Measurements from ENCODE around the gene FXYD6.

Gene FXYD6

DNA sequence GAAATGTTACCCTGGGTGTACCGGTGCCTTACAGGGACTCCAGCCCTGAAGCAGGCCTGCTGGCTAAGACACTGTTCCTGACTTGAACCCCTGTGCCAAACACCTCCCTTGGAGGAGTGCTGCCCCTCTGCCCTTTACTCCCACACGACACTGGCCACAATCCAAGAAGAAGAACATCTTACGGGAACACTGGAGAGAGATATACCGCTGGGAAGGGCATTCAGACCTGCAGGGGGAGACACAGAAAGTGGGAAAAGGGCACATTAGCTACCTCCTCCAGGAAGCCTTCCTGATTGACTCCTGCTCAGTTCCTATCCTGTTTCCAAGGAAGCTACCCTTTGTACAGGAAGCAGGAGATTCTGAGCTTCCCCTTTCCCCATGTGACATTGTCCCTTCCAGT, 34.1 kb upstream of the FXYD6 start:
- DNase-seq, result no peak

GRCh38 chr11:117909611-117910382, 33.3 kb upstream of the FXYD6 start:
- DNase-seq, result no peak

GRCh38 chr11:117908959-117909610, 32.6 kb upstream of the FXYD6 start:
- no peak for DNase-seq

DNA sequence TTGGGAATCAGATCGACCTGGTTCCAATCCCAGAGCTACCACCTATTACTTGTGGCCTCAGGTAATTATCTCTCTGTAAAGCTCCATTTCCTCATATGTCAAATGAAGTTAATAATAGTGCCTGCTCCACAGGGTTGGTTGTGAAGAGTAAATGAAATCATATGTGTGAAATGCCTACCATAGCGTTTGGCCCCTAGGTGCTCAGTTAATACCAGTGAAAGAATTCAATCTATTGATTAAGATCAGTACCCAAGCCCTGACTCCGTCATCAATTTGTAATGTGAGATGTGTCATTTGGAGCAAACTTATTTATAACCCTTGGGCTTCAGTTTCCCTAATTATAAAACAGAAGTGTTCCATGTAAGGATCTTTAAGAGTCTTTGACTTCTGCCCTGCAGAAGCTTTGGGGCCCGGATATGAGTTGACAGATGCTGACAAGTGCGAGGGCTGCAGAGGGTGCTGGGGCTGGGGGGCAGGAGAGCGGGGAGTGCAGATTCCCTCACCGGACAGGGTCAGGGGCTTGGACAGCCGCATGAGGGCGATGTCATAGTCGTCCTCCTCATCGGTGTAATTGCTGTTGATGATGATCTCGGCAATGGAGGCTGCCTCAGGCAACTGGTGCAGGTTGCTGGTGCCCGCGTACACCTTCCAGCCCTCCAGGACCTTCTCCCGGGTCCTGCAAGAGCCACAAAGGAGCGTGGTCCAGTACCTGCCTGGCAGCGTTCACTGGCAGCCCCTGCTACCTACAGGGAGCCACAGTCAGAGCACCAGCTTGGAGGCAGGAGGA, 31.8 kb upstream of the FXYD6 start:
- no peak for DNase-seq

- DNase-seq, result peak; percentile 83
These were observed 31.0 kb upstream of the FXYD6 start for GRCh38 chr11:117907276-117908108.

- DNase-seq, result no peak
These were observed 30.3 kb upstream of the FXYD6 start for GRCh38 chr11:117906710-117907109.

DNA sequence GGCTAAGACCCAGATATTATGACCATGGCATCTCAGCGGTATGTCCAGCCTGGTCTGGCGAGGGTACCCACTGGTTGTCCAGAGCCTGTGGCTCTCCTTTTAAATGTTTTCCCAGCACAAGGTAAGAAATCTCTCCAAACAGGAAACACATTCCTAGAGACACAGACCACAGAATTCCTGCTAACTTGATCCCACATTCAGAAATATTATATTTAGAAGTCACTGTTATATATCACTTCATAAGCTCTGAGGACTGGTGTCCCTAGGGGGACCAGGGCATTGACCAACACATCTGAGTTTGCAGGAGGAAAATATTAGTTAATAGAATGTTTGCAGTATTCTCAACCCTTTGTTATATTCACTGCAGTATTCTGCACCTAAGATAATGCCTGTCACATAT, 29.7 kb upstream of the FXYD6 start:
- no peak for DNase-seq

GRCh38 chr11:117905524-117905923, 29.1 kb upstream of the FXYD6 start:
- DNase-seq, result no peak

DNA sequence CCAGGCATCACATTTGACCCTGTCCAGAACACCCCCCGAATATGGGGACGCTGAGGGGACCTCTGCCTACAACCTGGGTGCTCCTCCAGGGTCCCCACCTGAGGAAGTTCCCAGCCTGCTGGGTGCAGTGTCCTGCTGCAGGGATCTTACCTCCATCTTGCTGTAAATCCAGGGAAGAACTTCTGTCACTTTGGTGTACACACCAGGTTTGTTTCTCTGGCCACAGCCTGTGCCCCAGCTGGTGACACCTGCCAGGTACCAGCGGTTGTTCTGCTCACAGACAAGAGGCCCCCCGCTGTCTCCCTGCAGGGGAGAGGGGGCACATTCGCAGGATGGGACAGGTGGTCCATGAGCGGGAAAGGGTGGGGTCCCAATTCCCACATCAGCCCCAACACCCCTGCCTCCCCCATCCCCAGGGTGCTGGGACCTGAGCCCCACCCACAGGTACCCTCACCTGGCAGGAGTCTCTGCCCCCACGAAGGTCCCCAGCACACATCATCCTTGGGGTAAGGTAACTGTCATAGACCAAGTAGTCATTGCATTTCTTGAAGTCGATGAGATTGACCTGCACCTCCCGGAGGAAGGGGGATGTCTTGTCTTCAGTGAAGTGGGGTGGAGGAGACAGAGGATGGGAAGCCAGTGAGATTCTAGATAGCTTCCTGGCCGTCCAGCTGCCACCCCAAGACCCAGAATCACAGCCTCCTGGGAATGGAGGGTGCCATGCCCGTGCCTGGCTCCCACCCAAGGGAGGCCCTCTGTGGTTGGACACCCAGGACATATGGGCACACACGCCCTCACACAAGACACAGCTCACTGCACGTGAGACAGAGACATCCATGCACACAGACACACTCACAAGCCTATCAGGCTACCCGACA, 27.3 kb upstream of the FXYD6 start:
- no peak for DNase-seq

DNA sequence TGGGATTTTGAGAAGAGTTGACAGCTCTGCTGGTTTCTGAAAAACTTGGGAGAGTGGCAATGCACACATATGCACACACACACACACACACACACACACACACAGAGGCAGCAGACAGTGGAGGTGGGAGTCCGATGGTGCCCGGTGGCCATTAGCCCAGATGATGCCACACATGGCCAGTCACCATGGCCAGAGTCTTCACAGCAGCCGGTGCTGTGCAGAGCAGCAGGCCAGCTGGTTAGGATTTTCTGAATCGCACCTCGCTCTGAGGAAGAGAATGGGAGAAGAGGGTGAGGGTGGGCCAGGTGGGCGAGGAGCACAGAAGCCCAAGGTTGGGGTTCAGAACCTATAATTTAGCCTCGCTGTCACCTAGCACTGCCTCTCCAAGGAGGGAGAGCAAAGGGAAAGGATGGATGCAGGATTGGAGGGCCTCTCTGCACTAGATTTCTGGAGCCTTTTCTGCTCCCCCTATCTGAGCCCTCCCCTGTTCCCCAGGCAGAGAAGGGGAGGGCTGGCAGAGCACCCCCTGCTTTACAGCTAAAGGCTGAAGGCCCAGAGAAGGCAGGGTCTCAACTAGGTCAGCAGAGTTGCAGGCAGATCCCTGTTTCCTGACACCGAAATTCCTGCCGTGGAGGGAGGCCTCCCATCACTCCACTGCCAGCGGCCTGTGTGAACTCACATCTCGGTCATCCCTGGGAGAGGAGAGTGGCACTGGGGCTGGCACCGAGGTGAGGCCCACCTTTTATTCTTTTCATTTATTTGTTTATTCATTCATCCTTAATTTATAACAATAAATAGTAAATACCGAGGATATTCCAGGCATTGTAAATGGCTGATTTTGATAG, 25.8 kb upstream of the FXYD6 start:
- DNase-seq, result no peak

- DNase-seq, result no peak
These were observed 25.1 kb upstream of the FXYD6 start for GRCh38 chr11:117901601-117902000.

- DNase-seq, result no peak
These were observed 24.4 kb upstream of the FXYD6 start for GRCh38 chr11:117900720-117901440.

DNA sequence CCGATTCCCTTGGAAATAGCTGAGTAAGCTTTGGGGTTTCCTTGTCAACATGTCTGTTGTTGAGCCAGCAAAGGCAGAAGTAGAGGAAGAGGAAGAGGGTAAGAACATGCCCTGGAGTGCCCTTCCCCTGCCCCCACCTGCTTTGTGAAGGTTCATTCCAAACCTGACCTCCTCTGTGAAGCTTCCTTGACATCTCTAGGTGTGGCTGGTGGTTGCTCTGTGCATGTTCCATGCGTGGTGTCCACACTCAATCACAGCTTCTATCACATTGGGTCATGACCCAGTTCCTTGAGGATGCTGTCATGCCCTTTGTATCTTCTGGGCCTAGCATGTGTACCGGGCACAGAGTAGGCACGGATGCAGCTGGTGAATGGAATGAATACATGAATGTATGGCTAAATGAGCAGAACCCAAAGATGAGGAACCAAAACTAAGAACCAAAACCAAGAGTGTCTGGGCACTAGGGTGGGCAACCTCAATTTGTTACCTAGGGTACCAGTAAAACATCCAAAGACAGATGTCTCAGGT, 23.7 kb upstream of the FXYD6 start:
- DNase-seq, result no peak

DNA sequence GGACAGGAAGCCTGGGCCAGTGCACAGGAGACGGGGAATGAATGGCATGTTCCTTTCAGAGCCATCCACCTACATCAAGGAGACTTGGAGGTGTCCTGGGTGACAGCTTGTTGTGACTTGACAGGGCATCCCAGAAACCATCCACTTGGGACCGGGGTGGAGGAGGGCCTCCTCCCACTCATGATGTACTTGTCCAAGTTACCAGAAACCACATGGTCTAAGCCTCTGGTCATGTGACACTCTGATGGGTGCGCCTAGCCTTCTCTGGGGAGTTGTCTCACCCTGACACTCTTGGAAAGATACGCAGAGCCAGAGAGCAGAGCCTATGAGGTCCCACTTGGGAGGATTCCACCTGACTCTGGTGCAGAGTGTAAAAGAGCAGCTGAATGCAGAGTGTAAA, 21.6 kb upstream of the FXYD6 start:
- no peak for DNase-seq

GRCh38 chr11:117892651-117893050, 16.2 kb upstream of the FXYD6 start:
- no peak for DNase-seq

DNA sequence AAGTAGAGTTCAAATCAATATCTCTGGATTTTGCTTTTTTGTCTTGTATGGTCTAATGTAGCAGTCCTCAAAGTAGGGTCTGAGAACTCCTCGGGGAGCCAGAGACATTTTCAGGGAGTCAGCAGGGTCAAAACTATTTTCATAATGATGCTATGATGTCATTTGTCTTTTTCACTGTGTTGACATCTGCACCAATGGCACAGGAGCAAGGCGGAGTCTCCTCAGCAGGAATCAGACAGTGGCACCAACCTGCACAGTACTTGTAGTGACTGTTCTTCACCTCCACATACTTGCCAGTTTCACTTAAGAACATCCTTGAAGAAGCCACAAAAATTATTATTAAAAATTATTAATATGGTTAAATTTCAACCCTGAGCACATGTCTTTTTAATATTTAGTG, 14.9 kb upstream of the FXYD6 start:
- DNase-seq, result no peak

DNA sequence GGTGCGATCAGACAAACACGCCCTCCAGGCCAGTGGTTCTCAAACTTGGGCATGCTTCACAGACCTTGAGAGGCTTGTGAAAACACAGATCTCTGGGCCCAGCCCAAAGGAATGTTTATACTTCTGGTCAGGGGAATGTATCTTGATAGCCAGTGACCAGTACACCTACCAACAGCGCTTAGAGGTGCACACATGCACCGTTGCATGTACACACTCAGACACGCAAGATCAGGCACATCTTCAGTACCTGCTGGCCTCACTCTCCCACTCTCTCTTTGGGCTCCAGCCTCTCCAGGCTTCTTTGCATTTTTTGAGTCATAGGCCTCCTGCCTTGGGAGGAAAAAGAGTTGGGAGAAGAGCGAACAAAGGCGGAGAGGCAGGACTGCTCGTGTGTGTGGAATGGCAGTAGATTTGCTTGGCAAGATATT, 11.7 kb upstream of the FXYD6 start:
- no peak for DNase-seq

- DNase-seq, result no peak
These were observed 11.1 kb upstream of the FXYD6 start for GRCh38 chr11:117887431-117888138.

DNA sequence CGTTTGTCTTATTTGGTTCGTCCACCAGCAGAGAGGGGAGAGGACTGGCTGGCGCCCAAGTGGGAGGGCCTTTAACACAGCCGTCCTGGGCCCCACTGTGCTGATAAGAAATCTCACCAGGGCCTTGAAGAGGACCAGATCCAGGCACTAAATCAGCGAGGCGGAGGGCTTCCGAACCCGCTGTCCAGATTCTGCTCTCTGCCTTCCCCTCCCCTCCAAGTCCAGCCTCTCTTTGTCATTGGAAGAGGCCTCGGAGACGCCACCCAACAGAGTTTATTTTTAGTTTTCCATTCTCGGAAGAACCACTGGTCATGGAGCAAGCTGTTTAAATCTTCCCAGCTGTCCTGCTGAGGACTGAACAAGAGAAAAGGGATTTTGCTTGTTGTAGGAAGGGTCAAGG, 9.3 kb upstream of the FXYD6 start:
- DNase-seq, result no peak
